HG03095 (cell line): Measurements from ENCODE around the gene TPRA1.
"Not testable (repeated sequence)": the region's sequence is repeated elsewhere in the genome, so short reads cannot be mapped to it uniquely, and the experiment has no call there.

ENCODE experiments used
- ATAC-seq: cut with Tn5 transposase; IDR thresholded peaks from one replicate; pipeline ENCODE4 v1.9.1; 2021; ENCODE audit warnings: moderate library complexity; ENCODE audit not compliant: unreplicated experiment

Gene TPRA1

GRCh38 chr3:127616836-127617605, 26.5 kb upstream of the TPRA1 start:
- no peak for ATAC-seq

DNA sequence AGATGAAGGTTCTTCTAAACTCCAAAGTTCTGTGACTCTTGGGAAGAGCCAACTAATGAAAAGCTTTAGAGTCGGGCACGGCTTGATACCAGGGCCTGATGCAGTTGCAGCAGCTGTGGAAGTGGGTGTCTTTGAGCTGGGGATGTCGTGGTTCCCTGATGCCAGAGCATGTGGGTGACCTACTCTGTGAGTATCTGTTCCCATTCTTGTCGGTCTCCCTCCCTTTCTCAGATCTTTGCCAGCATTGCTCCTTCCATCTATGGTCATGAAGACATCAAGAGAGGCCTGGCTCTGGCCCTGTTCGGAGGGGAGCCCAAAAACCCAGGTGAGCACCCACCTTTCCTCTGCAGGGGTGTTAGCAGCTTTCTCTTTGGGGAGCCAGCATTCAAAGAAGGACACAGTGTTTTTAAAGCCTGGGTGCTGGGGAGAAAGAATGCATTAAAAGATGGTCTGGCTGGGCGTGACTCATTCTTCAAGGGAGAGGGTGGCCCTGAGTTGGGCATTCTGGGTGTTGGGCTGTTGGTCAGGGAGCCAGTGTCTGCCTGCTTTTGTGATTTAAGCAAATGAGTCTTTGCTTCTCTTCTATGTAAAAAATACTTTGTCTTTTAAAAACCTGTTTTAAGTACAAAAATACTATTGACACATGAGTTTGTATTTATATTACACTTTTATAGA, 25.2 kb upstream of the TPRA1 start:
- no peak for ATAC-seq

DNA sequence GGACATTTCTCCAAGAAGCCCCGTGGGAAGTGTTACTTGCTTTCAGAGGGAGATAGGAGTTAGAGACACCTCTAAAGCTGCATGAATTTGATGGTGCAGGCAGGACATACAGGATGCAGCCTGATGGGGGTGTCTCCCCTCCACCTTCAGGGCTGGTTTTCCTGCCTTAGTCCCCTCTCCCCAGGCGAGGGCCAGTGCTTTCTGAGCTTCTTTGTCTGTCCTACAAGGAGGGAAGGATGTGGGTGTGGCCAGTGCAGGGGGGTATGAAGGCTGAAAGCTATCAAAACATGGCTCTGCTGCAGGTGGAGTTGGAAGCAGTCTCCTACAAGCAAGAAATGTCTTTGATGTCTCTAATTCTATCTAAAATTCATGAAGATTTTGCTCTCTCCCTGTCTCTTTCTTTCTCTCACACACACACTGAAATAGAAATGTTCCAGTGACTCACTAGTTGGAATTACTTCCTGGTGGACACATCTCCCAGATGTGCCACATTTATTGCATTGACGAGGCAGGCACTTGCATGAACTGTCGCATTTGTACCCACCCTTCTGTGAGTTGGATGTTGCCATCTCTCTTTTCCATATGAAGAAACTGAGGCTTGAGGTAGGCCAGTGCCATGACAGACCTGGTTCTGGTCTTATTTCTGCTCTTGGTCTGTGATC, 24.5 kb upstream of the TPRA1 start:
- no peak for ATAC-seq

GRCh38 chr3:127613406-127613805, 22.9 kb upstream of the TPRA1 start:
- ATAC-seq = no peak

DNA sequence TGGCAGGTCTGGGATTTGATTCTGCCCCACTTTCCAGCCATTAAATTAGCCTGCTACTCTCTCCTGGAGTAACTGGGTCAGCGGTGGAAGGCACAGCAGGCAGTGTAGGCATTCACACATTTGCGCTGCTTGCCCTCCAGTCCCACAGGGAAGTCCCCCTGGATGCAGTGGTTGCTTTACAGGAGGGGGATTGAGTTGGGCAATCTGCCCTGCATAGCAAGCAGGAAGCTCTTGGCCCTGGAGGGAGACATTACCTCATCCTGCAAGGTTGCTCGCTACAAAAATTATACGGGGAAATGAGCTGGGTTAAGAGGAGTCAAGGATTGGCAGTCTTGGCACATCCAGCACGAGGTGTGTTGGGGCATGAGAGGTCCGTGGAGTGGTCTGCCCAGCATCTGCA, 22.4 kb upstream of the TPRA1 start:
- no peak for ATAC-seq

DNA sequence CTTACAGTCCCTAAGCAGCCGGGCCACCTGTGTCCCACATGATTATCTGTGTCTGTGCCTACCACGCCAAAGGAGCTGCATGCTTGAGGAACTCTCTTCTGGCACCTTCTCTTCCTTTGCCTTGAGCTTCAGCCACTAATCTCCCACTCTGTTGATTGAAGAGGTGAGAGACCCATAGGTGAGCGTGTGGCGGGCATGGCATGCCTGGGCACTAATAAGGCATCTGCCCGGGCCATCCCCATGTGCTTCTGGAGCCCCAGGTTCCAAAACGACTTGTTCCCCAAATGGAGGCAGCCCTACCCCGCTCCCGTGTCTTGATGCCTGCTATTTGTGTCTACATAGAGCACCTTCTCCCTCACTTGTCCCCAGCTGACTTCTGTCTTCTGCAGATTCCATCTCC, 20.7 kb upstream of the TPRA1 start:
- no peak for ATAC-seq

- ATAC-seq = no peak
Measured at GRCh38 chr3:127610105-127610504, 19.6 kb upstream of the TPRA1 start.

- no peak for ATAC-seq
Measured at GRCh38 chr3:127608362-127608718, 17.8 kb upstream of the TPRA1 start.

- ATAC-seq = no peak
Measured at GRCh38 chr3:127607675-127608361, 17.3 kb upstream of the TPRA1 start.

DNA sequence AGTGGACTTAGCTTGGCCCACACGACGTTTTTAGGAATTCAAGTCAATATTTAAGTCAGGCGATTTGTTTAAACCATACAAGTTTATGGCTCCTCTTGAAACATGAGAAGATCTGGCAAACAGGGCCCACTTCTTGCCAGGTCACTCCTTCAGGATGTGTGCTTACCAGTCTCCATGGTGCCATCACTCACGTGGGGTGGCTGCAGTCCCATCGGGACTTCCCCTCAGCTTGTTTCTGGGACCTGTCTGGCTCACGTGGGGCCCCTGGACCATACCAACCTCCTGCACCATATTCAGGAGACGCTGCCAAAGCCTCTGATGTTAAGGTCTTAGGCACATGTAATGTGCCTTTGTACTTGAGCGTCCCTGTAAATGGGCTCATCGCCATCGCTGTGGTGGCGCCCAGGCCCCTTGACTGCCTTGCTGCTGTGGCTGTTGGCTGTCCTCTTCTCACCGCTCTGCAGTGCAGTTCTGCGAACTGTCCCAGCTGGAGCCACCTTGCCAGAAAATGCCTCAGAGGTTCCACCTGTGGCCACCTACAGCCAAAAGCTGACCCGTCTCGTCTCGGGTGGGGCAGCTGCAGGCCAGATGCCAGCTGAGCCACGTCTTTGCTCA, 16.6 kb upstream of the TPRA1 start:
- no peak for ATAC-seq

- ATAC-seq = no peak
Measured at GRCh38 chr3:127606086-127606805, 15.7 kb upstream of the TPRA1 start.

DNA sequence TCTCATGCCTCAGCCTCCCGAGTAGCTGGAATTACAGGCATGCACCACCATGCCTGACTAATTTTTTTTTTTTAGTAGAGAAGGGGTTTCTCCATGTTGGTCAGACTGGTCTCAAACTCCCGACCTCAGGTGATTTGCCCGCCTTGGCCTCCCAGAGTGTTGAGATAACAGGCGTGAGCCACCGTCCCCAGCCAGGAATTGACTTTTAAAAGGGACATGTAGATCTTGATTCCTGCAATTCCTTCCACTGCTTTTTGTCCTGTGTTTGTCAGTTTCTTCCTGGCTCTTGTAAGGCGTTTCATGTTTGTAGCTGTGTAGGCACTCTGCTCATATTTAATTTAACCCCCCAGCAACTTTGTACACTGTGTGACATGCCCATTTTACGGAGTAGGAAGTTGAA, 15.0 kb upstream of the TPRA1 start:
- not testable (repeated sequence) for ATAC-seq

DNA sequence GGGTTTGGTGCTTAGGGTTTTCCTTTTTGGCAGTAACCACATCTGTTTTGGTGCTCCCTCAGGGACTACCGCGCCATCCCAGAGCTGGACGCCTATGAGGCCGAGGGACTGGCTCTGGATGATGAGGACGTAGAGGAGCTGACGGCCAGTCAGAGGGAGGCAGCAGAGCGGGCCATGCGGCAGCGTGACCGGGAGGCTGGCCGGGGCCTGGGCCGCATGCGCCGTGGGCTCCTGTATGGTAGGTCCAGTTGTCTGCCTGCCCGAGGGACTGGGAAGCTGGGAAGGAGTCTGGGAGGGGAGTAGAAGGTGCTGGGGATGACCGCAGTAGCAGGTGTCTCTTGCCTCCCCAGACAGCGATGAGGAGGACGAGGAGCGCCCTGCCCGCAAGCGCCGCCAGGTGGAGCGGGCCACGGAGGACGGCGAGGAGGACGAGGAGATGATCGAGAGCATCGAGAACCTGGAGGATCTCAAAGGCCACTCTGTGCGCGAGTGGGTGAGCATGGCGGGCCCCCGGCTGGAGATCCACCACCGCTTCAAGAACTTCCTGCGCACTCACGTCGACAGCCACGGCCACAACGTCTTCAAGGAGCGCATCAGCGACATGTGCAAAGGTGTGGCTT, 14.1 kb upstream of the TPRA1 start:
- ATAC-seq = no peak

- ATAC-seq = no peak
Measured at GRCh38 chr3:127604035-127604434, 13.5 kb upstream of the TPRA1 start.

- no peak for ATAC-seq
Measured at GRCh38 chr3:127600749-127601456, 10.4 kb upstream of the TPRA1 start.

DNA sequence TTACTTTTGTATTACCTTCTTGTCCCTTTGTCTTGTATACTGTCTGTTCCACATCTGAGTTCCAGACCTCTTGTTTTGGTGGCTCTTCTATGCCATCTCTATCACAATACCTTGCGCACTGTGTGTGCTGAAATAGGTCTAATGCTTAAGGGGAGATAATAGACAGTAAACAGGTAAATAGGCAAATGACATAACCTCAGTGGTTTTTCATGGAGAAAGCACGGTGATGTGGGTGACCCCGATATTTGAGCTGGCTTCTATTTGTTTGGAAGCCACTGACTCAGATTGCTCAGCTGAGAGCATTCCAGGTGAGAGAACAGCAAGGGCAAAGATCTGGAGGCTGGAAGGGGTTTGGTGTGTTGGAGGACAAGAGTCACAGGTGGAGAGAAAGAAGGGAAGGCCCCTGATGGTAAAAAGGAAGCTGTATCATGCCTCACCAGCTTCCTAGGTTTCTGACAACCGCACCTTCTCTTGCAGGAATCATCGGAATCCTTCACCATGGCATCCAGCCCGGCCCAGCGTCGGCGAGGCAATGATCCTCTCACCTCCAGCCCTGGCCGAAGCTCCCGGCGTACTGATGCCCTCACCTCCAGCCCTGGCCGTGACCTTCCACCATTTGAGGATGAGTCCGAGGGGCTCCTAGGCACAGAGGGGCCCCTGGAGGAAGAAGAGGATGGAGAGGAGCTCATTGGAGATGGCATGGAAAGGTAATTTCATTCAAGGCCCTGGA, 8.5 kb upstream of the TPRA1 start:
- no peak for ATAC-seq

- ATAC-seq = no peak
Measured at GRCh38 chr3:127597020-127597771, 6.7 kb upstream of the TPRA1 start.

DNA sequence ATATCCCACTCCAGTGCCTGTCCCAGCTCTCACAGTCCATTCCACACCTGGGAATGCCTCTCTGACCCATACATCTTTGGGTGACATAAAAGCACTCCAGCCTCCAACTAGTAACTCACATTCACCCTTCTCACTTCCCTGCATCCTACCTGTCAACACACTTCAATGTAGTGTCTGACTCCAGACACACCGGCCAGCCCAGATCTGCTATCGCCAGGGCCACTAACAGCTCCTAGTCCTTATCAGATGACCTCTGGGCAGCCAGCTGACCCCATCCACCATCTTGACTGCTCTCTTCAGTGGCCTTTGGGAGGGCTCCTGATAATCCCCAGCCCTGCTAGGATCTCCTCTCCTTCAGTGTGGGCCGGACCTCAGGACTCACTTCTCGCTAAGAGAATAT, 4.8 kb upstream of the TPRA1 start:
- no peak for ATAC-seq
